ENCODE data around the gene RNF220. TPM values are rescaled to one million over a fixed set of nuclear protein-coding genes. Genes with fewer than 3 reads are reported as not detected.

Gene RNF220
- total RNA-seq, 3 donors from 2014 or later, result 130 to 140 (median 139) TPM

GRCh38 chr1:44608141-44608540 is 203.1 kb downstream of the RNF220 start:
- Mint-ChIP-seq H3K9me3 (no peaks in the 10 kb centered on the region), H3K27me3 (ENCODE audit: low read depth) (peaks cover 9% of the 10 kb centered on the region), H3K4me1 (ENCODE audit: low read depth) (no peaks in the 10 kb centered on the region), H3K4me3 (no peak overlapping the region), H3K36me3 (ENCODE audit: insufficient read depth) (no peaks in the 10 kb centered on the region)
- DNase-seq (no peak), ATAC-seq (no peak)

- no peaks in the 10 kb centered on the region for H3K4me1 Mint-ChIP-seq (ENCODE audit: low read depth)
- H3K27me3 Mint-ChIP-seq (ENCODE audit: low read depth), result peaks cover 9% of the 10 kb centered on the region
- no peaks in the 10 kb centered on the region for H3K36me3 Mint-ChIP-seq (ENCODE audit: insufficient read depth)
- DNase-seq (peak; percentile 26), ATAC-seq (no peak)
- H3K4me3 Mint-ChIP-seq, result no peak overlapping the region
- H3K9me3 Mint-ChIP-seq, result no peaks in the 10 kb centered on the region
Observed at GRCh38 chr1:44609412-44609767, 204.3 kb downstream of the RNF220 start.

GRCh38 chr1:44609768-44610526 is 204.9 kb downstream of the RNF220 start:
- peaks cover 9% of the 10 kb centered on the region for H3K27me3 Mint-ChIP-seq (ENCODE audit: low read depth)
- no peaks in the 10 kb centered on the region for H3K4me1 Mint-ChIP-seq (ENCODE audit: low read depth)
- no peaks in the 10 kb centered on the region for H3K36me3 Mint-ChIP-seq (ENCODE audit: insufficient read depth)
- DNase-seq (no peak), ATAC-seq (no peak)
- H3K9me3 Mint-ChIP-seq, result no peaks in the 10 kb centered on the region
- no peak overlapping the region for H3K4me3 Mint-ChIP-seq

- no peak overlapping the region for H3K4me3 Mint-ChIP-seq
- ATAC-seq (no peak), DNase-seq (no peak)
- no peaks in the 10 kb centered on the region for H3K9me3 Mint-ChIP-seq
- no peaks in the 10 kb centered on the region for H3K36me3 Mint-ChIP-seq (ENCODE audit: insufficient read depth)
- no peaks in the 10 kb centered on the region for H3K4me1 Mint-ChIP-seq (ENCODE audit: low read depth)
- peaks cover 9% of the 10 kb centered on the region for H3K27me3 Mint-ChIP-seq (ENCODE audit: low read depth)
Observed at GRCh38 chr1:44610527-44611148, 205.6 kb downstream of the RNF220 start.

- Mint-ChIP-seq H3K4me1 (ENCODE audit: low read depth) (no peaks in the 10 kb centered on the region), H3K9me3 (no peaks in the 10 kb centered on the region), H3K36me3 (ENCODE audit: insufficient read depth) (no peaks in the 10 kb centered on the region), H3K27me3 (ENCODE audit: low read depth) (peaks cover 9% of the 10 kb centered on the region), H3K4me3 (no peak overlapping the region)
- DNase-seq (no peak), ATAC-seq (no peak)
Observed at GRCh38 chr1:44611419-44611818, 206.4 kb downstream of the RNF220 start.

GRCh38 chr1:44611866-44612265 is 206.8 kb downstream of the RNF220 start:
- no peak overlapping the region for H3K4me3 Mint-ChIP-seq
- H3K4me1 Mint-ChIP-seq (ENCODE audit: low read depth), result no peaks in the 10 kb centered on the region
- H3K36me3 Mint-ChIP-seq (ENCODE audit: insufficient read depth), result no peaks in the 10 kb centered on the region
- DNase-seq (no peak), ATAC-seq (no peak)
- H3K27me3 Mint-ChIP-seq (ENCODE audit: low read depth), result peaks cover 9% of the 10 kb centered on the region
- H3K9me3 Mint-ChIP-seq, result no peaks in the 10 kb centered on the region

- ATAC-seq, result no peak
- no peaks in the 10 kb centered on the region for H3K9me3 Mint-ChIP-seq
- no peaks in the 10 kb centered on the region for H3K4me1 Mint-ChIP-seq (ENCODE audit: low read depth)
- no peak for DNase-seq
- H3K4me3 Mint-ChIP-seq, result no peak overlapping the region
- no peaks in the 10 kb centered on the region for H3K36me3 Mint-ChIP-seq (ENCODE audit: insufficient read depth)
- H3K27me3 Mint-ChIP-seq (ENCODE audit: low read depth), result peaks cover 2% of the 10 kb centered on the region
Observed at GRCh38 chr1:44613941-44614340, 208.9 kb downstream of the RNF220 start.

- Mint-ChIP-seq H3K4me1 (ENCODE audit: low read depth) (no peaks in the 10 kb centered on the region), H3K4me3 (no peak overlapping the region), H3K27me3 (ENCODE audit: low read depth) (no peaks in the 10 kb centered on the region), H3K36me3 (ENCODE audit: insufficient read depth) (no peaks in the 10 kb centered on the region), H3K9me3 (no peaks in the 10 kb centered on the region)
- ATAC-seq (no peak), DNase-seq (no peak)
Observed at GRCh38 chr1:44616284-44616990, 211.4 kb downstream of the RNF220 start.

- Mint-ChIP-seq H3K9me3 (no peaks in the 10 kb centered on the region), H3K4me3 (no peak overlapping the region), H3K4me1 (ENCODE audit: low read depth) (no peaks in the 10 kb centered on the region), H3K36me3 (ENCODE audit: insufficient read depth) (no peaks in the 10 kb centered on the region), H3K27me3 (ENCODE audit: low read depth) (no peaks in the 10 kb centered on the region)
- ATAC-seq, result no peak
- DNase-seq, result no peak
Observed at GRCh38 chr1:44616991-44617702, 212.1 kb downstream of the RNF220 start.

GRCh38 chr1:44617703-44618029 is 212.6 kb downstream of the RNF220 start:
- Mint-ChIP-seq H3K27me3 (ENCODE audit: low read depth) (no peaks in the 10 kb centered on the region), H3K4me3 (no peak overlapping the region), H3K4me1 (ENCODE audit: low read depth) (no peaks in the 10 kb centered on the region), H3K9me3 (no peaks in the 10 kb centered on the region), H3K36me3 (ENCODE audit: insufficient read depth) (no peaks in the 10 kb centered on the region)
- no peak for ATAC-seq
- DNase-seq, result no peak

- no peaks in the 10 kb centered on the region for H3K27me3 Mint-ChIP-seq (ENCODE audit: low read depth)
- no peaks in the 10 kb centered on the region for H3K36me3 Mint-ChIP-seq (ENCODE audit: insufficient read depth)
- H3K9me3 Mint-ChIP-seq, result no peaks in the 10 kb centered on the region
- no peaks in the 10 kb centered on the region for H3K4me1 Mint-ChIP-seq (ENCODE audit: low read depth)
- no peak for DNase-seq
- ATAC-seq, result no peak
- H3K4me3 Mint-ChIP-seq, result no peak overlapping the region
Observed at GRCh38 chr1:44619261-44619900, 214.3 kb downstream of the RNF220 start.

GRCh38 chr1:44620072-44620471 is 215.0 kb downstream of the RNF220 start:
- no peak for ATAC-seq
- H3K36me3 Mint-ChIP-seq (ENCODE audit: insufficient read depth), result no peaks in the 10 kb centered on the region

GRCh38 chr1:44621841-44622286 is 216.8 kb downstream of the RNF220 start:
- no peak overlapping the region for H3K4me3 Mint-ChIP-seq
- H3K27me3 Mint-ChIP-seq (ENCODE audit: low read depth), result no peaks in the 10 kb centered on the region
- ATAC-seq, result no peak
- no peaks in the 10 kb centered on the region for H3K4me1 Mint-ChIP-seq (ENCODE audit: low read depth)
- DNase-seq, result no peak
- H3K36me3 Mint-ChIP-seq (ENCODE audit: insufficient read depth), result no peaks in the 10 kb centered on the region
- H3K9me3 Mint-ChIP-seq, result no peaks in the 10 kb centered on the region

More at GRCh38 chr1:44620072-44620471, 215.0 kb downstream of the RNF220 start:
- Mint-ChIP-seq H3K4me3 (no peak overlapping the region), H3K9me3 (no peaks in the 10 kb centered on the region), H3K4me1 (ENCODE audit: low read depth) (no peaks in the 10 kb centered on the region), H3K27me3 (ENCODE audit: low read depth) (no peaks in the 10 kb centered on the region)
- no peak for DNase-seq

- DNase-seq (no peak), ATAC-seq (no peak)
- Mint-ChIP-seq H3K4me1 (ENCODE audit: low read depth) (no peaks in the 10 kb centered on the region), H3K9me3 (no peaks in the 10 kb centered on the region), H3K36me3 (ENCODE audit: insufficient read depth) (no peaks in the 10 kb centered on the region), H3K4me3 (no peak overlapping the region), H3K27me3 (ENCODE audit: low read depth) (no peaks in the 10 kb centered on the region)
Observed at GRCh38 chr1:44624268-44624901, 219.3 kb downstream of the RNF220 start.
